ENCODE data around the gene JMJD7. TPM values are rescaled to one million over a fixed set of nuclear protein-coding genes. Genes with fewer than 3 reads are reported as not detected.

The JMJD7 gene
- total RNA-seq, 1 experiment from 2014 or later = 11.7 TPM

GRCh38 chr15:41840673-41841072 lies 12.8 kb downstream of the JMJD7 start:
- H3K79me2 ChIP-seq (ENCODE audit: low read depth) = no peaks in the 10 kb centered on the region
- TF ChIP-seq EZH2 (IDR thresholded peaks at IDR 0.05; ENCODE audit: low read depth) = no peak
- no peaks in the 10 kb centered on the region for H3K27me3 ChIP-seq (ENCODE audit: insufficient read depth, low read depth)
- H3K9me3 ChIP-seq (ENCODE audit: insufficient read depth, low read depth) = no peaks in the 10 kb centered on the region
- no TSS peak for BruUV-seq (replicated peaks)
- no peak overlapping the region for H3K27ac ChIP-seq
- H4K20me1 ChIP-seq (ENCODE audit: insufficient read depth) = no peaks in the 10 kb centered on the region; the same call in 1 of the 2 replicates
- no peak for DNase-seq
- no peak overlapping the region for H3K4me3 ChIP-seq
- H3K4me1 ChIP-seq (replicated peaks; ENCODE audit: insufficient read depth) = peaks cover 16% of the 10 kb centered on the region
- H3F3A ChIP-seq (ENCODE audit: insufficient read depth, low read depth) = peaks cover 4% of the 10 kb centered on the region; the same call in 1 of the 2 replicates
- ChIA-PET POLR2A (ENCODE audit: unreplicated experiment) (interaction anchor here (0.6 kb wide), 1 partner anchor 30 kb away, joined by 3 read pairs; no protein-coding TSS in a partner anchor), CTCF (no interaction called here)
- no peaks in the 10 kb centered on the region for H3K9me2 ChIP-seq (ENCODE audit: insufficient read depth)
- no peak overlapping the region for H3K4me2 ChIP-seq
- intact Hi-C loops (cut with micrococcal nuclease; ENCODE audit: unreplicated experiment) = no loop called here
- H2AFZ ChIP-seq = no peak overlapping the region
- no peaks in the 10 kb centered on the region for H3K36me3 ChIP-seq (ENCODE audit: low read depth)

GRCh38 chr15:41841131-41841530 lies 13.2 kb downstream of the JMJD7 start:
- H3K9me2 ChIP-seq (ENCODE audit: insufficient read depth) = no peaks in the 10 kb centered on the region
- H3K4me1 ChIP-seq (replicated peaks; ENCODE audit: insufficient read depth) = peaks cover 16% of the 10 kb centered on the region
- intact Hi-C loops (cut with micrococcal nuclease; ENCODE audit: unreplicated experiment) = no loop called here
- no peak overlapping the region for H3K27ac ChIP-seq
- POLR2A ChIA-PET (ENCODE audit: unreplicated experiment) = interaction anchor here (0.6 kb wide), 1 partner anchor 29 kb away, joined by 3 read pairs; no protein-coding TSS in a partner anchor
- CTCF ChIA-PET = no interaction called here
- H2AFZ ChIP-seq = no peak overlapping the region
- BruUV-seq (replicated peaks) = no TSS peak
- no peak for TF ChIP-seq CTCF (conservative IDR thresholded peaks at IDR 0.05)
- TF ChIP-seq EZH2 (IDR thresholded peaks at IDR 0.05; ENCODE audit: low read depth) = no peak
- no peak overlapping the region for H3K4me2 ChIP-seq
- H3K36me3 ChIP-seq (ENCODE audit: low read depth) = no peaks in the 10 kb centered on the region
- no peaks in the 10 kb centered on the region for H3K9me3 ChIP-seq (ENCODE audit: insufficient read depth, low read depth)
- DNase-seq = no peak
- H3K79me2 ChIP-seq (ENCODE audit: low read depth) = no peaks in the 10 kb centered on the region
- H4K20me1 ChIP-seq (ENCODE audit: insufficient read depth) = no peaks in the 10 kb centered on the region; the same call in 1 of the 2 replicates
- no peaks in the 10 kb centered on the region for H3K27me3 ChIP-seq (ENCODE audit: insufficient read depth, low read depth)
- H3F3A ChIP-seq (ENCODE audit: insufficient read depth, low read depth) = peaks cover 4% of the 10 kb centered on the region; the same call in 1 of the 2 replicates
- H3K4me3 ChIP-seq = no peak overlapping the region

- POLR2A ChIA-PET (ENCODE audit: unreplicated experiment) = interaction anchor here (0.6 kb wide), 1 partner anchor 292 kb away, joined by 4 read pairs; no protein-coding TSS in a partner anchor
- intact Hi-C loops (cut with micrococcal nuclease; ENCODE audit: unreplicated experiment) = no loop called here
- Histone ChIP-seq H3K4me1 (replicated peaks; ENCODE audit: insufficient read depth) (peaks cover 16% of the 10 kb centered on the region), H3K79me2 (ENCODE audit: low read depth) (no peaks in the 10 kb centered on the region), H4K20me1 (ENCODE audit: insufficient read depth) (no peaks in the 10 kb centered on the region; the same call in 1 of the 2 replicates), H3K27ac (no peak overlapping the region), H3K9me2 (ENCODE audit: insufficient read depth) (no peaks in the 10 kb centered on the region), H3K4me3 (no peak overlapping the region), H2AFZ (no peak overlapping the region), H3K9me3 (ENCODE audit: insufficient read depth, low read depth) (no peaks in the 10 kb centered on the region), H3K27me3 (ENCODE audit: insufficient read depth, low read depth) (no peaks in the 10 kb centered on the region), H3K4me2 (no peak overlapping the region), H3F3A (ENCODE audit: insufficient read depth, low read depth) (peaks cover 4% of the 10 kb centered on the region; the same call in 1 of the 2 replicates), H3K36me3 (ENCODE audit: low read depth) (no peaks in the 10 kb centered on the region)
- BruUV-seq (replicated peaks) = no TSS peak
- TF ChIP-seq CTCF (conservative IDR thresholded peaks at IDR 0.05) (no peak), EZH2 (IDR thresholded peaks at IDR 0.05; ENCODE audit: low read depth) (no peak)
- no peak for DNase-seq
- CTCF ChIA-PET = no interaction called here
These were observed 14.3 kb downstream of the JMJD7 start for GRCh38 chr15:41842229-41842628.

- CTCF ChIA-PET = no interaction called here
These were observed 15.7 kb downstream of the JMJD7 start for GRCh38 chr15:41843571-41843970.

More at GRCh38 chr15:41843571-41843970, 15.7 kb downstream of the JMJD7 start:
- peaks cover 10% of the 10 kb centered on the region for H3K4me1 ChIP-seq (replicated peaks; ENCODE audit: insufficient read depth)
- no peaks in the 10 kb centered on the region for H3K9me3 ChIP-seq (ENCODE audit: insufficient read depth, low read depth)
- H3K36me3 ChIP-seq (ENCODE audit: low read depth) = no peaks in the 10 kb centered on the region
- no peaks in the 10 kb centered on the region for H3K9me2 ChIP-seq (ENCODE audit: insufficient read depth)
- H4K20me1 ChIP-seq (ENCODE audit: insufficient read depth) = no peaks in the 10 kb centered on the region; the same call in 1 of the 2 replicates
- no TSS peak for BruUV-seq (replicated peaks)
- no peak for DNase-seq
- H3F3A ChIP-seq (ENCODE audit: insufficient read depth, low read depth) = peaks cover 4% of the 10 kb centered on the region; the same call in 1 of the 2 replicates
- no peak overlapping the region for H3K4me2 ChIP-seq
- no peaks in the 10 kb centered on the region for H3K27me3 ChIP-seq (ENCODE audit: insufficient read depth, low read depth)
- no peak for TF ChIP-seq CTCF (conservative IDR thresholded peaks at IDR 0.05)
- TF ChIP-seq EZH2 (IDR thresholded peaks at IDR 0.05; ENCODE audit: low read depth) = no peak
- no peaks in the 10 kb centered on the region for H3K79me2 ChIP-seq (ENCODE audit: low read depth)
- POLR2A ChIA-PET (ENCODE audit: unreplicated experiment) = no interaction called here
- H3K4me3 ChIP-seq = no peak overlapping the region
- no peak overlapping the region for H3K27ac ChIP-seq
- H2AFZ ChIP-seq = no peak overlapping the region
- intact Hi-C loops (cut with micrococcal nuclease; ENCODE audit: unreplicated experiment) = no loop called here
